ENCODE data around the gene ATE1.

- TF ChIP-seq CTCF (IDR thresholded peaks at IDR 0.05), result no peak
- no peak for TF ChIP-seq POLR2A (IDR thresholded peaks at IDR 0.05)
These were observed 236.9 kb downstream of the ATE1 start for GRCh38 chr10:121690970-121691369.

Measured in Peyer's patch (tissue), 4 donors.